Stimulated activated naive B cell treated with anti-CD40 and anti-IgM and Interleukin-4, amounts not matched to agents 10 μg/mL and 1 μg/mL and 100 μg/mL, for 72 hours (primary cell): ENCODE data around the gene MAN1B1.

Experiments used
- ATAC-seq, 2 donors: fragments of 150-1000 bp; cut with Tn5 transposase; replicated peaks; 2 replicates each; pipeline ENCODE4 v1.10.0; 2021; ENCODE audit warnings: moderate library complexity in 1 of 2
- DNase-seq: peaks from one replicate; pipeline ENCODE4 v3.0.0; 2021
- H3K27ac Mint-ChIP-seq: one replicate; pipeline ENCODE4 v1.8.0; 2022; ENCODE audit warnings: mild to moderate bottlenecking, mixed read lengths
- H3K27me3 Mint-ChIP-seq, 2 donors: one replicate each; pipeline ENCODE4 v1.8.0; 2022; ENCODE audit warnings: mixed read lengths in 2 of 2
- H3K36me3 Mint-ChIP-seq, 2 donors: one replicate each; pipeline ENCODE4 v1.8.0; 2022; ENCODE audit warnings: mixed read lengths in 2 of 2, mild to moderate bottlenecking in 1 of 2
- H3K4me1 Mint-ChIP-seq, 2 donors: one replicate each; pipeline ENCODE4 v1.8.0; 2022; ENCODE audit warnings: mixed read lengths in 2 of 2, mild to moderate bottlenecking in 1 of 2
- H3K4me3 Mint-ChIP-seq, 2 donors: one replicate each; pipeline ENCODE4 v1.8.0; 2022; ENCODE audit warnings: mild to moderate bottlenecking in 2 of 2, mixed read lengths in 2 of 2, moderate library complexity in 1 of 2
- H3K9me3 Mint-ChIP-seq, 2 donors: one replicate each; pipeline ENCODE4 v1.8.0; 2022; ENCODE audit warnings: mixed read lengths in 2 of 2, mild to moderate bottlenecking in 1 of 2

MAN1B1 gene

DNA sequence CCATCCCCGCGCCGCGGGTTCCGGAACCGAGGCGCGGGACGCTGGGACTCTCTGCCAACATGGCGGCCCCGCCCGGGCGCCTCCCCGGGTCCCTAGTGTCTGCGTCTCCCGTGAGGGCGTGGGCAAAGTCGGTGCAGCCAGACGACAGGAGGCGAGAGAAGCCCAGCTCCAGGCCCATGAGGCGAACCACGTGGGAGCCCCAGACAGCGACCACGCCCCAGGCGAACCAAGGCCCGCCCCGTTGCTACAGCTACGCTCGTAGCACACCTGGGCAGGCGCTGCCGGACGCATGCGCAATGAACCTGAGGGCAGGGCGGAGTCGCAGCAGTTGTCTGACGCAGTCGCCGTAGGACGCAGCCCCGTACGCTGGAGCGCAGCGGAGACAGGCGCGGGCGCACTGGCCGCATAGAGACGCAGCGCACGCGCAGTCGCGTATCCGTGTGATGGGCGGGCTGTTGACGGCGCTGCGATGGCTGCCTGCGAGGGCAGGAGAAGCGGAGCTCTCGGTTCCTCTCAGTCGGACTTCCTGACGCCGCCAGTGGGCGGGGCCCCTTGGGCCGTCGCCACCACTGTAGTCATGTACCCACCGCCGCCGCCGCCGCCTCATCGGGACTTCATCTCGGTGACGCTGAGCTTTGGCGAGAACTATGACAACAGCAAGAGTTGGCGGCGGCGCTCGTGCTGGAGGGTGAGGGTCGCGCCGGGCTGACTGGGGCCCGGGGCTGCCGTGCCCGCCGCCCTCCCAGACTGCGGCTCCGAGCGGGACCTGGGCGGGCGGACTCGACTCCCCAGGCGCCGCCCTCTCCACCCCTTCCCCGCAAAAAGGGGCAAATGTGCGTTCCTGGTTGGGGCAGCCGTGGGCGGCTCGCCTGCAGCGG, at the start of gene MAN1B1:
MAN1B1 (plus strand) TSS at position 455 of the 878 bp plus-strand sequence; CDS start at position 470, 15 bp downstream.
- Mint-ChIP-seq H3K27me3 (no peaks in the 10 kb centered on the region), H3K36me3 (peaks cover 22 to 36% of the 10 kb centered on the region in 2 donors), H3K4me3 (peak within 1 kb of the TSS; percentile 90 to 98), H3K27ac (peak within 1 kb of the TSS; percentile 99), H3K9me3 (no peaks in the 10 kb centered on the region), H3K4me1 (peaks cover 45 to 61% of the 10 kb centered on the region in 2 donors)
- DNase-seq (peak; percentile 100), ATAC-seq (peak; percentile 77 to 85)

DNA sequence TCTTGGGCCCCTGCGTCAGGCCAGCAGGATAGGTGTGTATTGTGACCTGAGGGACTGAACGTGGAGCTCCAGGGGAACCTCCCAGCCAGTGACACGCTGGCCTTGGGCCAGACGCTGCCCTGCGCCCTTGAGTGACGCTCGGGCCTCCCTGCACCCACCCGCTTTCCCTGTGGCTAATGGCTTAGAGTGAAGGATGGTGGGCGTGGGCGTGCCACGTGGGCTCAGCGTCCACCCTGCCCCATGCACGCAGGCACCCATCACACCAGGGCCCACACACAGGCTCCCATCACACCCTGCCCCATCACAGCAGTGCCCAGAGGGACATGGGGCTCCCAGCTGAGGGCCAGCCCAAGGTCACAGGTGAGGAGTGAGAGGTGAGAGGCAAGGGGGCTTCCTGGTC, 49.8 kb upstream of the MAN1B1 start:
- Mint-ChIP-seq H3K36me3 (no peaks in the 10 kb centered on the region), H3K4me1 (peaks cover 23 to 33% of the 10 kb centered on the region in 2 donors), H3K27me3 (peaks cover 9 to 25% of the 10 kb centered on the region in 2 donors), H3K9me3 (no peaks in the 10 kb centered on the region), H3K4me3 (no peak overlapping the region), H3K27ac (no peak overlapping the region)
- DNase-seq (no peak), ATAC-seq (no peak)

DNA sequence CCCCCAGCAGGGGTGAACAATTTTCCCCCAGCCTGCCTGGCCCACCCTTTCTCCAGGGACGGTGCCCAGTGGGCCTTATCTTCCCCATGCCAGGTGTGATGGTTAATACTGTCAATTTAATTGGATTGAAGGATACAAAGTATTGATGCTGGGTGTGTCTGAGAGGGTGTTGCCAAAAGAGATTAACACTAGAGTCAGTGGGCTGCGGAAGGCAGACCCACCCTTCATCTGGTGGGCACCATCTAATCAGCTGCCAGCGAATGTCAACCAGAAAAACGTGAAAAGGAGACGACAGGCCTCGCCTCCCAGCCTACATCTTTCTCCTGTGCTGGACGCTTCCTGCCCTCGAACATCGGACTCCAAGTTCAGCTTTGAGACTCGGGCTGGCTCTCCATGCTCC, 49.3 kb upstream of the MAN1B1 start:
- Mint-ChIP-seq H3K4me1 (peaks cover 21 to 29% of the 10 kb centered on the region in 2 donors), H3K4me3 (no peak overlapping the region), H3K27ac (peak overlapping the region; percentile 47), H3K27me3 (peaks cover 9 to 25% of the 10 kb centered on the region in 2 donors), H3K9me3 (no peaks in the 10 kb centered on the region), H3K36me3 (no peaks in the 10 kb centered on the region)
- DNase-seq (no peak), ATAC-seq (no peak)

DNA sequence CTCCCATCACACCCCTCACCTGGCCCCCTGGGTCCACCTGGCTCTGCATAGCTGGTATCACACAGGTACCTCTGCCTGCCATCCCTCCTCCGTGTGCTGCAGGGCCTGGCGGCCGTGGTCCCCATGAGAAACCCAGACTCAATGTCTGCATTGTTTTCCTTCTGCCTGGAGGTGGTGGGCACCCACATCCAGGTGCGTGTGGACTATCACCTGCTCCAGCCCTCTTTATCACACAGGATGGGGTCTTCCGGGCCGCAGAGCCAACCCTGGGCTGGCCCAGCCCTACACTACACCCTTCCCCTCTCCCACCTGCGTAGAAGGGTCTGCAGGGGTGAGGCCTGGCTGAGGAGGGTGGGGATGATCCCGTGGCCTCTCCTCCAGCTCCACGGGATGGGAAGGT, 47.9 kb upstream of the MAN1B1 start:
- H3K27ac Mint-ChIP-seq = no peak overlapping the region
- ATAC-seq = no peak
- peaks cover 12 to 16% of the 10 kb centered on the region in 2 donors for H3K4me1 Mint-ChIP-seq
- H3K4me3 Mint-ChIP-seq = no peak overlapping the region
- no peak for DNase-seq
- H3K36me3 Mint-ChIP-seq = no peaks in the 10 kb centered on the region
- no peaks in the 10 kb centered on the region for H3K9me3 Mint-ChIP-seq
- peaks cover 19 to 33% of the 10 kb centered on the region in 2 donors for H3K27me3 Mint-ChIP-seq

DNA sequence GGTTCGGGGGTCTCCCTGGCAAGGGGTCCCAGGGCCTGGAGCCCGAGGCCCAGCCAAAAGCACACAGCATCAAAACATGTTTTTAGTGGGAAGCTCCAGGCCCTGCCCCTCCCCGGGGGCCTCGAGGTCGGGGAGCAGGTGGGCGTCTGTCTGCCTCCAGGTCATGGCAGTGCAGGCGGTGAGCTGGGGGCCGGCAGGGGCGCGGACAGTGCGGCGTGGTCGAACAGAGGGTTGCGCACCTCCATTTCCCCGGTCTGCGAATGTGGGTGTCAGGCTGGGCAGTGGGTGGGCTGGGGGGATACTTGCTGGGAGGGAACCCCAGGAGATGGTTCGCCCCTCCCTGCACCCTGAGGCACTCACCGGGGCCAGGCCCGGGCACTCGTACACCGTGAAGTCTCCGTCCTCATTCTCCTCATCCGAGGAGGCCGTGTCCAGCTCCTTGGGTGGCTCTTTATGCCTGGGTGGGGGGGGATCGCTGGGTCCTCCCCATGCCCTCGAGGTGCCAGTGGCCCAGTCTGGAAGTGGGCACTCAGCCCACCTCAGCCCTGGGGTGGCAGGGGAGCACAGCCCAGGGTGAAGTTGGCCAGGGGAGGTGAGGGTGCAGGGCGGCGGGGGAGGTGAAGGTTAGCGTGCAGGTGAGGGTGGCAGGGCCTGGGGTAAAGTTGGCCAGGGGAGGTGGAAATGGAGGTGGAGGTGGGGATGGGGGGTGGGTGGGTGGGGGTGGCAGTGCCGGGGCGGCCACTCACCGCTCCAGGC, 47.0 kb upstream of the MAN1B1 start:
- DNase-seq (no peak), ATAC-seq (no peak)
- Mint-ChIP-seq H3K4me1 (peaks cover 9 to 11% of the 10 kb centered on the region in 2 donors), H3K4me3 (no peak overlapping the region), H3K27ac (no peak overlapping the region), H3K9me3 (no peaks in the 10 kb centered on the region), H3K36me3 (no peaks in the 10 kb centered on the region), H3K27me3 (peaks cover 26 to 42% of the 10 kb centered on the region in 2 donors)

DNA sequence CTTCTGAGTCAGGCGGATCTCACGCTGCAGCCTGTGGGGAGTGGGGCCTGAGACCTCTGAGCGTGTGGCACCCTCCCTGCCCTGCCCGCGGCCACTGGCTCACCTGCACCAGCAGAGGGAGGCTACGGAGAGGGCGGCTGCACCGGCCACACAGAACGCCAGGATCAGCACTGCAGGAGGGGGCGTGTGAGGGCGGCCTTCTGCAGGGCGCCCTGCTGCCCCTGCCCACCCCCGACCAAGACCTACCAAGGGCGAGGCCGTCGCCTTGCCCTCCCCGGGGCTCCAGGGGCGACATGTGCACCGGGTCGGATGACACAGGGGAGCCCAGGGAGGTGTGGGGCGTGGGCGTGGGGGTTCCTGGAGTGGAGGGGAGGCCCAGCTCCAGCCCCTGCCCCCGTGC, 46.2 kb upstream of the MAN1B1 start:
- Mint-ChIP-seq H3K27me3 (peaks cover 32 to 49% of the 10 kb centered on the region in 2 donors), H3K36me3 (no peaks in the 10 kb centered on the region), H3K4me1 (peaks cover 6 to 10% of the 10 kb centered on the region in 2 donors), H3K27ac (no peak overlapping the region), H3K9me3 (no peaks in the 10 kb centered on the region), H3K4me3 (no peak overlapping the region)
- ATAC-seq = no peak
- DNase-seq = no peak

DNA sequence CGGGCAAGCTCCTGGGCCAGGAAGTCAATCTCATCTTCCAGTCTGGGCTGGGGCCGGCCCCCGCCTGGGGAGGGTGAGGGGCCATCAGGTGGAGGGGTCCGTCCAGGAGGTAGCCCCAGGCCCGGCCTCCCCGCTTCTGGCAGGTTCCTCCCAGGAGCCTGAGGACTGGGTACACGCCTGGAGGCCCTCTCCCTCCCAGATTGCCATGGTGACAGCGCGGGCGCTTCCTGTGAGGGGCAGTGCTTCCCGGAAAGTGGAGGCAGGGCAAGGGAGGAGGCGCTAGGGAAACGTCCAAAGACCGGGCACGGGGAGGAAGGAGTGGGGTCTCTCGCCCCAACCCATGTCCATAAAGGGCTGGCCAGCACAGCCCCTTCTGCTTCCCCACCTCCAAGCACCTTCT, 45.7 kb upstream of the MAN1B1 start:
- peaks cover 6 to 10% of the 10 kb centered on the region in 2 donors for H3K4me1 Mint-ChIP-seq
- no peaks in the 10 kb centered on the region for H3K9me3 Mint-ChIP-seq
- H3K27me3 Mint-ChIP-seq = peaks cover 32 to 51% of the 10 kb centered on the region in 2 donors
- no peaks in the 10 kb centered on the region for H3K36me3 Mint-ChIP-seq
- DNase-seq (no peak), ATAC-seq (no peak)
- H3K27ac Mint-ChIP-seq = no peak overlapping the region
- no peak overlapping the region for H3K4me3 Mint-ChIP-seq

DNA sequence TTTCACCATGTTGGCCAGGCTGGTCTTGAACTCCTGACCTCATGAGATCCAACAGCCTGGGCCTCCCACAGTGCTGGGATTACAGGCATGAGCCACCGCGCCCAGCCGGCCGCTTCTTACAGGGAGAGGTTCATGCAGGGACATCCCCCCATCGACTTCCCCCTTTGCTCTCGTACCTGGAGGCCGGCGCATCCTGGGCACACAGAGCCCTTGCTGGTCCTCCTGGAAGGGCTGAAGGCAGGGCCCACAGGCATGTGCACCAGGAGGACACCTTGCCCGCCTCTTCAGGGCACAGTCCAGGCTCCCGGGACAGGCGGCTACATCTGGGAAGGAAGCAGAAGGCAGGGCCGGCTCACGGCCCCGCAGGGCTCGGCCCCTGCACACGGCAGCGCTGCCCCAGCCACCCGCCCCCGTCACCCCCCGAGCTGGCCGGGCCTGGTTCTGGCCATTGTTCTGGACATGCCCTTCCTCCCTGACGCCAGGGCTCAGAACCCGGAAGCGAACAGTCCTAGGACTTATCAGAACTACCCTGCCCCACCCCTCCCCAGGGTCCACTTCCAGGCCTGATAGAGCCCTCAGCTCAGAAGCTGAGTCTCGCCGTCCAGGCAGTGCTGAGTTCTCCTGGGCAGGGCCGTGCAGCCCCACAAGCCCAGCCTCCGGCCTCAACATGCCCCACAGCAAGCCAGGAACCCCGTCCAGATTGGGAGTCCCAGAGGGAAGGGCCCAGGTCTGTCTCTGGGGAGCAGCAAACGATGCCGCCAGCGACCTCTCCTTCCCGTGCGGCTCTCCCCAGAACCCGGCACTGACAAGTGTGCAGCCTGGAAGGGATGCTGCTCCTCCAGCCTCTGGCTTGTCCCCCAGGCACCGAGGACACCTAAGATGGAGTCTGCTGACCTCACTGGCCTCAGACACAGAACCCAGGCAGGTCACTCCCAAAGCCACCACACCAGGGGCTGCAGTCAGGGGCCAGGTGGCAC, 43.7 kb upstream of the MAN1B1 start:
- H3K4me3 Mint-ChIP-seq = no peak overlapping the region
- peaks cover 48 to 69% of the 10 kb centered on the region in 2 donors for H3K27me3 Mint-ChIP-seq

DNA sequence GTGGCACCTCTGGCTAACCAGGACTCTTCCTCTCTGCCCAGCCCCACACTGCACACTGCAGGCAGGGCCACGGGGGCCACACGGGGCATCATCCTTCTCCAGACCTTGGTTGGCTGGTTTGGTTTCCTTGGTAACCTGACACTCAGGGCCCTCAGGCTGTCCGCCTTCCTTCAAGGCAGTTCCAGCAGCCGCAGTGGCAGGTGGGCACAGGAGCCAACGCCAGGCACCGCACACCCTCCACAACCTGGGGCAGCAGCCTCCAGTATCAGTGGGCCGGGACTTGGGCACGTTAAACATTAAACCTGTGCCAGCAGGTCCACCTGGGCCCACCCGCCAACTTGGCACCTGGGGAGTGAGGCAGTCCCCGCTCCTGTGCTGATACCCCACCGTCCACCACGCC, 42.7 kb upstream of the MAN1B1 start:
- Mint-ChIP-seq H3K27ac (no peak overlapping the region), H3K4me3 (no peak overlapping the region), H3K27me3 (peaks cover 50 to 66% of the 10 kb centered on the region in 2 donors), H3K9me3 (no peaks in the 10 kb centered on the region), H3K4me1 (peaks cover 8 to 18% of the 10 kb centered on the region in 2 donors), H3K36me3 (no peaks in the 10 kb centered on the region)
- ATAC-seq = no peak
- DNase-seq = no peak

More for the DNA sequence above, 43.7 kb upstream of the MAN1B1 start:
- H3K36me3 Mint-ChIP-seq = no peaks in the 10 kb centered on the region
- DNase-seq (no peak), ATAC-seq (no peak)
- H3K27ac Mint-ChIP-seq = no peak overlapping the region
- H3K9me3 Mint-ChIP-seq = no peaks in the 10 kb centered on the region
- peaks cover 8 to 18% of the 10 kb centered on the region in 2 donors for H3K4me1 Mint-ChIP-seq

DNA sequence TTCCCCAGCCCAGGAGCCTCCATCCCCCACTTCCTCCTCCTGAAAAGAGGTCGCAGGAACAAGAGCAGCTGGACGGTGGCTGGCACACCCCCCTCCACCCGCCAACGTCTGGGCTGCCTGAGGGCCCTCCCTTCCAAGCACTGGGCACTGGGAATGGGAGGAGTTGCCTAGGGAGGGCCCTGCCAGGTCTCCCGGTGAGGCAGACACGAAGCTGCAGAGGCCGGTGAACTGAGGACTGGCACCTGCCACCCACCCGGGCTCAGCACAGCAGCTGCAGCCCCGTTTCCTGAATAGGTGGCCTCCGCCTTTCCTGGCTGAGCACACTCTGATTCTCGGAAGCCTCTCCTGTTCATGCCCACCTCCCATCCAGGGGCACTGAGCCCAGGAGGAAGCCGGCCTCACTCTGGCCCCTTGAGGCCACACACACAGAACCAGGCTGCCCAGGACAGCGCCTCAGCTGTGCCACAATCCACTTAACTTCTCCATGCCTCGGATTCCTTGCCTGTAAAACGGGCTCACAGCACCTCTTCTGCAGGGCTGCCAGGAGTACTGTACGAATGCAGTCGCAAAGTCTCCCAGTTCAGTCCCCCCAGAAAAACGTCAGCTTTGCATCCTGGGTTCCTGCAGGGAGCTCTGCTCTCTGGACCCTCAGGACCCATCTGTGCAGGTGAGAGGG, 42.1 kb upstream of the MAN1B1 start:
- peak overlapping the region; percentile 48 to 62 for H3K4me3 Mint-ChIP-seq
- peaks cover 54 to 66% of the 10 kb centered on the region in 2 donors for H3K27me3 Mint-ChIP-seq
- no peak for ATAC-seq
- DNase-seq = no peak
- peaks cover 0 to 2% of the 10 kb centered on the region in 2 donors for H3K36me3 Mint-ChIP-seq
- H3K4me1 Mint-ChIP-seq = peaks cover 8 to 18% of the 10 kb centered on the region in 2 donors
- H3K9me3 Mint-ChIP-seq = no peaks in the 10 kb centered on the region
- no peak overlapping the region for H3K27ac Mint-ChIP-seq

DNA sequence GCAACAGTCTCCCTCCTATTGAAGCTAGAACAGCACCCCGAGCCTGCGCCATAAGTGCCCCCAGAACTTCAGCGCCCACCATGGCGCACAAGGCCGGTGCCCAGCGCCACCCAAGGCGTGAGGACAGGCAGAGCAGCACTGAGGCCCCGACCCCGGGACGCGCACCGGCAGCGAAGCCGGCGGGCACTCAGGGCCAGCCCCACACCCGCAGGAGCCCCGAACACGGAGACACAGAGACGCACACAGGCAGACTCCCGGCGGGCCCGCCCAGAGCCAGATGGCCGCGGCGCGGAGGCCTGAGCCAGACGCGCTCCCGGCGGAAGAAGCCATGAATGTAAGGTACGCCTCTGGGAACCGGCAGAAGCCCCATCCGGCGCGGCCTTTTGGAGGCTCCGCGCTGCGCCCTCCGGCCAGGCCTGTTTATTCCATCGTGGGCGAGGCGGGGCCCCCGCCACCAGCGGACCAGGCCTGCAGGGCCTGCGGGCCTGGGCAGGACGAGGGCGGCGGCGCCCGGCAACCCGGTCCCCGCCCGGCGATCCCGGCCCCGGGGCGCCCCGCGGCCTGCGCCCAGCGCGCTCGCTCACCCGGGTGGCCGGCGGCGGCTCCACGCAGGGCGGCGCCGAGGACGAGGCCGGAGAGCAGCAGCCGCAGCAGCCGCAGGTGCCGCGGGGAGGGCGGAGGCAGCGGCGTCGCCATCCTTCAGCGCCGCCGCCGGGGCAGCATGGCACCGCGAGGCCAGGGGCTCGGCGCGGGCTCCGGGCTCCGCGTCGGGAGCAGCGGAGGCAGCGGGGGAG, 41.3 kb upstream of the MAN1B1 start:
- Mint-ChIP-seq H3K27me3 (peaks cover 56 to 71% of the 10 kb centered on the region in 2 donors), H3K4me1 (peaks cover 8 to 18% of the 10 kb centered on the region in 2 donors), H3K27ac (no peak overlapping the region)

DNA sequence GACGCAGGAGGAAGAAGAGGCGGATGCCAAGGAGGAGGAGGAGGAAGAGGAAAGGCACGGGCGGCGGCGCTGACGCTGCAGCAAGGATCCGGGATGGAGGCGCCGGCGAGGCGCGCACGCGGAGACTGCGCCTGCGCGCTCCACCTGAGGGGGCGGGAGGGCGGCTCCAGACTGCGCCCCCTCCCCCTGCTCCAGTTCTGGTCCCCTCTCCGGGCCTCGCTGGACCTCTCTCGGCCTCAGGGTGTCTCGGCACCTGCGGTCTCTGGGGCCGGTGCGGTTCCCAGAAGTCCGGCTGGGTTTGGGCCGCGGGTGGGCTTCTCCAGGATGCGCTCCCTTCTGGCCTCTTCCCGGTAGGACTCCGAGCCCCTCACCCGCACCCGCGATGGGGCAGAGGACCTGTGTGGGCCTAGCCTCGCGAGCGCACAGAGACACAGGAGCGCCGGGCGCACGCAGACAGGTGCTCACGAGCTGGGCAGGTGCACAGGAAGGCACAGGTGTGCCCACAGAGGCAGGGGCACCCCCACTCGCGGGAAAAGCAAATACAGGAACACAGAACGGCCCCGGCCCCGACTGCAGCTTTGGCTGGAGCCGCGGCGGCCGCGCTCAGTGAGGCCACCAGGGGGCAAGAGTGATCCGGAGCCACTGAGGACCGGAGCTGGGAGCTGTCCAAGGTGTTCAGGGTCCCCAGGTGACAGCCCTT, 40.5 kb upstream of the MAN1B1 start, which contains the start of gene NPDC1:
NPDC1 (minus strand) TSS at position 90 of the 700 bp plus-strand sequence. CDS start 188 bp downstream, outside the sequence.
- Mint-ChIP-seq H3K9me3 (no peaks in the 10 kb centered on the region), H3K4me1 (peaks cover 8 to 18% of the 10 kb centered on the region in 2 donors), H3K27me3 (peaks cover 59 to 73% of the 10 kb centered on the region in 2 donors), H3K27ac (no peak within 1 kb of the TSS), H3K4me3 (peak within 1 kb of the TSS; percentile 48 to 73), H3K36me3 (peaks cover 0 to 2% of the 10 kb centered on the region in 2 donors)
- ATAC-seq = peak; percentile 85 to 89
- peak; percentile 73 for DNase-seq

More for the DNA sequence above, 41.3 kb upstream of the MAN1B1 start:
- peak overlapping the region; percentile 48 to 73 for H3K4me3 Mint-ChIP-seq
- no peaks in the 10 kb centered on the region for H3K9me3 Mint-ChIP-seq
- ATAC-seq = peak; percentile 3 to 30
- DNase-seq = no peak
- H3K36me3 Mint-ChIP-seq = peaks cover 0 to 2% of the 10 kb centered on the region in 2 donors
